COLO668 (cell line): ENCODE data around the gene SDC3.
A peak's percentile ranks its signal among the peaks of the same experiment; 100 is the strongest.
"Not testable (repeated sequence)": the region's sequence is repeated elsewhere in the genome, so short reads cannot be mapped to it uniquely, and the experiment has no call there.

Source experiments
- DNase-seq: peaks from one replicate; lab custom pipeline; 2025; ENCODE audit not compliant: unreplicated experiment; lab: John Stamatoyannopoulos, UW

The SDC3 gene

DNA sequence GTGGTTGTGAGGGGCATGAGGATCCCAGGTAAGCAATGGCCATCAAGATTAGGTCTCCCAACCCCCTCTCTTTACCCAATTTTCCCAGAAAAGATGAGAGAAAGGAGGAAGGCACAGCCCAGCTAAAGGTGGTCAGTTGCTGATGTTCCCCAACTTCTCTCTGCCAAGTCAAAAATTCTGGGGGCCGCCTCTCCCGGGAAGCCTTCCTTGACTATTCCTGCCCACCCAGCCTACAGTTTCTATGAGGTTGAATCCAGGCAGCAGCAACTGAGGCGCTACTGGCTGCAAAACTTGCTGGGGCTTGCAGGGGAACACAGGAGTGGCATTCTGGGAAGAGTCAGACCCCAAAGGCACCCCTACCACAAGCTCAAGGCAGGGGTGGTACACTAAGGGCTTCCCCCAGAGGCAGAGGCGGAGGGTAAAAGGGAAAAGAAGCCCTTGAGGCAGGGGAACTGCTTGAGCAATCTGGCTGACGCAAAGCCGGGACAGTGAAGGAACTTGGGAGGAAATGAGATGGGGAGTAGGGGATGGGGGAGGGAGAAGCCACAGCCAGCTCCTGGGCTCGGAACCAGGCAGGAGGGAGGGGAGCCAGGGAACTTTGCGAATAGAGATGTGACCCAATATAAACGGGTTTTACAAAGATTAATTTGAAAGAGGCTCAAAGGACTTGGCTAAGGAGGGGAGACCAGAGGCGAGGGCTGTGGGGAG, 31.2 kb downstream of the SDC3 start:
- DNase-seq = no peak

DNA sequence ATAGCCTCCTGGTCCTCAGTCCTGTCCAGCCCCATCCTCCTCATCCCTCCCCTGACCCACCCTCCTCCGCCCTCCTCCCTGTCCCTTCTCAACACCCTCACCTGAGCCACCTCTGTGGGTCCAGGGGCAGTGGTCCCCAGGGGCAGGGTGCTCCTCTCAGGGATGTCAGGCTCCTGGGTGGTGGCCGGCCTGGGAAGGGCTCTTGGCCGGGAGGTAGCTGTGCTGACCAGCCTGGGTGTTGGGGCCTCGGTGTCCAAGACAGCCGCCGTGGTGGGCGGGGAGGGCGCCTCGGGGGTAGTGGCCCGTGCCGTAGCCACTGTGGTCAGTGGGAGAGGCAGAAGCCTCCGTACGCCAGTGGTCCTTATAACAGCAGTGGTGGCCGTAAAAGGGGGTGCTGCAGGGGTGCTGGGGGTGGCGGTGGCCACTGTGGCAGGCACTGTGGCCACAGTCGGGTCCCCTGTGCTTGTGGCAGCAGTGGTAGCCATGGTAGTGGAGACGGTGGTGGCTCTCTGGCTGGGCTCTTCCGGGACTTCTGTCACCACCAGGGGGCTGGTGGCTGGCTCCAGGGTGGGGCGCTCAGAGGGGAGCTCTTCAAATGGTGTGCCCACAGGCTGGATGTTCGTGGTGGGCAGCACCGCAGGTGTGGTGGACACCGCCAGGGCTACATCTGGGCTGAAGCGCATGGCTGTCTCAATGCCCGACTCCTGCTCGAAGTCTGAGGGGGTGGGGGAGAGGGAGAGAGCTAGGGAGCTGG, 31.9 kb downstream of the SDC3 start:
- DNase-seq = no peak

DNA sequence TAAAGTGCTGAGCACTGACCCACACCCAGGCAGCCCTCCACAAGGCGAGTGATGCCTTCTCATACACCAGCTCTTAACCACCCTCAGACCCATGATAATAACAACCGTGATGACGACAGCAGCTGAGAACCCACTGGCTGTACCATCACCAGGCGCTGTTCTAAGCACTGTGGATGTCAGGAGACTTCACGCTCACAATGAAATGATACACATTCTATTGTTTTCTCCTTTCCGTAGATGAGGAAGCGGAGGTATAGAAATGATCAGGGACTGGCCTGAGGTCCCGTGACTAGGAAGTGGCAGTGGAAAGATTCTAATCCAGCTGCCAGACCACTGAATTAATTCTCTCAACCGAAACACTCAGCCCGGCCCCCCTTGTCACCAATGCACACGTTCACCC, 32.6 kb downstream of the SDC3 start:
- DNase-seq = no peak

- no peak for DNase-seq
Observed at GRCh38 chr1:30875197-30875596, 33.4 kb downstream of the SDC3 start.

- DNase-seq = no peak
Observed at GRCh38 chr1:30874176-30874575, 34.4 kb downstream of the SDC3 start.

GRCh38 chr1:30872948-30873263, 35.7 kb downstream of the SDC3 start:
- DNase-seq = no peak

DNA sequence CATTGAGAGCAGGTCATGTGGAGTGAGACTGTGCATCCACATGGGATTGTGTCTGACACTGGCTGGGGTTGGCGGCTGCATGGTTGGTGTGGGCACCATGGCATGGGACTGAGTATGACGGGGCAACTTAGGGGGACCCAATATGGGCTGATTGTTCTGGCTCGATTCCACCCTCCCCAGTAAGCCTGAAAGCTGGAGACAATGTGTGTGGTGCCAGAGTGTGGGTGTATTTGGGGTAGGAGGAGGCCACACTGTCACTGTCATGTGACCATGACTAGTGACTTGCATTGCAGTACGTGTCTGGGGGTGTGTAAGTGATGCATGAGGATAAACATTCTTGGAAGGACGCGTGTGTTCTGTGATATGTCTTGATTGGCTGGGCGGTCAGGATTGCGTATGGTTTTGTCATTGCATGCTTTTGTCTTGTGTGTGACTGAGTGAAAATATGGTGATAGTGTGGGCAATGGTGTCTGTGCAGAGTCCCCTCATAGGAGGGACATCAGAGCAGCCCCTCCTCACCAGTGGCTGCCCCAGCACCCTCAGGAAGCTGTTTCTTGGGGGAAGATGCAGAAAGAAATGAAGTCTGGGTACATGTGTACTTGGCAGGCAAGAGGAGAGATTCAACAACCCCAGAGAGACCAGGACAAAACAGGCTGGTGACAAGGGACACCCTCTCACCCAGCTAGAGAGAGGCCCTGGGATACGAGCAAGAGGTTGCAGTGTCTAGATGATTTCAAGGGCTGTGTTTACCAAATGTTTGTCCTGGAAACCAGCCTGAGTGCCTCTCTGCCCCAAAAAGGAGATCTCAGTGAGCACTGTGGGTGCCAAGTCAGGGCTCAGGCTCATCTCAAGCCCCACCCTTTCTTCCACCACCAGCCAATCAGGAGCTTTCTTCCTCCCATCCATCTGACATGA, 36.3 kb downstream of the SDC3 start:
- DNase-seq = no peak

DNA sequence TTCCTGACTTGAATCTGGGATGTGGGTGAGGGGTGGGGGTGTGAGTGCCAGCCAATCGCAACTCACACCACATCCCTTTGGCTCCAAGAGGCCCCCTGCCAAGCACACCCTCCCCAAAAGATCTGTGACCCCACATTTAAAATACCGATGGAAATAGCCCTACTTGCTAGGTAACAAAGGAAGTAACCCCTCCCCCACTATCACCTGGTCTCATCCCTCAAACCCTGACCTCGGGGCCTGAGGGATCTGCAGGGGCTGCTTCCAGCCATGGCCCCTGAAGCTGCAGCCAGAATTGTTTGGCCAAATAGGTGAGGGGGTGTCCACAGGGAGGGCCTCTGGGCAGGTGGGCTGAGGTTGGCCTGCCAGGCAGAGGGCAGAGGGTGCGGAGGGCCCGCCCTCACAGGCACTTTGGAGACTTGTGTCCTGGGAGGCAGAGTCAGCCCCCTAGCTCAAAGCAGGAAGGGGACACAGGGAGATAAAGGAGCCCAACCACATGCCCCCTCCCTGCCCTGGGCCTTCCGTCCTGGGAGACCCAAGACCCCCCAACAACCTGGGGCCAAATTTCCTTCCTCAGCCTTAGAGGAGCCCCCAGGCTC, 37.2 kb downstream of the SDC3 start:
- no peak for DNase-seq

DNA sequence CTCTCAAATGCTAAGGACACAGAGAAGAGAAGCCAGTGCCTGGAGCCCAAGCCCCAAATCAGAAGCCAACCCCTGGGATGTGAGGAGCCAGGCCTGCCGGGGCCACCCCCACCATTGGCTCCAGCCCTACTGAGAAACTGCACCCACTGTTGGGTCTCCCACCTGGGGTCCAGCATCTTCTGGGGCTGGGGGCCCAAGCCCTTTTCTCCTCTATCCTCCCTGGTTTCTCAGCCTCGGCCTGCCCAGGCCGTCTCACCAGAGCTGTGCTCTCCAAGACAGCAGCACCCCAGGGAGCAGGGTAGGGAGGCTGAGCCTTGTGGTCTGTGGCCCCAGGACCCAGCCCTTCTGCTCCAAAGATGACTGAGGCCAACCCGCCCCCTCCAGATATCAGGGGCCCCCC, 37.9 kb downstream of the SDC3 start:
- DNase-seq = no peak

DNA sequence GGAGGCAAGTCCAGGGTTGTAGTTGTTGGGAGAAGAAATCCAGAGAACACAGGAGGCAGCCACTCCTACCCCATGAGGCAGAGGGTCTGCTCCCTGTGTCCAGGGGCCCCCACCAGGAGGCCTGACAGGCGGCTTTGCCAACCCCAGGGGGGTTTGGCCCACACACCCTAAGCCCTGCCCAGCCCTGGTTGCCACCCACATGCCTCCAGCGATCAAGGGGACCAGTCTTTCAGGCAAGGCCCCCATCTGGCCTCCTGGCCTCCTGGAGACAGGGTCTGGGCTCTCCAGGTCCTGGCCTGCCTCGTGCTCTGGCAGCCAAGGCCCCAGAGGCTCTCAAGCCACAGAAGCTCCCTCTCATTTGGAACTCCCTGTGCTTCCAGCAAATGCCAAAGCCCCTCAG, 38.5 kb downstream of the SDC3 start:
- no peak for DNase-seq

- no peak for DNase-seq
Observed at GRCh38 chr1:30868833-30869435, 39.6 kb downstream of the SDC3 start.

DNA sequence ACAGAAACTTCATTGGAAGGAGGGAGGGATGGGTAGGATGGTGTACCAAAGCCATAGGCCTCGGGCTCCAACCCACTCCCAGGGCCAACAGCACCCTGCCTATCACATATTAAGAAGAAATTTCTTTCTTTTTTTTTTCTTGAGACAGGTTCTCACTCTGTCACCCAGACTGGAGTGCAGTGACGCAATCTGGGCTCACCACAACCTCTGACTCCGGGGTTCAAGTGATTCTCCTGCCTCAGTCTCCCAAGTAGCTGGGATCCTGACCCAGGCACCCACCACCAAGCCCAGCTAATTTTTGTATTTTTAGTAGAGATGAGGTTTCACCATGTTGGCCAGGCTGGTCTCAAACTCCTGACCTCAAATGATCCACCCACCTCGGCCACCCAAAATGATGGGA, 40.5 kb downstream of the SDC3 start:
- DNase-seq = not testable (repeated sequence)

DNA sequence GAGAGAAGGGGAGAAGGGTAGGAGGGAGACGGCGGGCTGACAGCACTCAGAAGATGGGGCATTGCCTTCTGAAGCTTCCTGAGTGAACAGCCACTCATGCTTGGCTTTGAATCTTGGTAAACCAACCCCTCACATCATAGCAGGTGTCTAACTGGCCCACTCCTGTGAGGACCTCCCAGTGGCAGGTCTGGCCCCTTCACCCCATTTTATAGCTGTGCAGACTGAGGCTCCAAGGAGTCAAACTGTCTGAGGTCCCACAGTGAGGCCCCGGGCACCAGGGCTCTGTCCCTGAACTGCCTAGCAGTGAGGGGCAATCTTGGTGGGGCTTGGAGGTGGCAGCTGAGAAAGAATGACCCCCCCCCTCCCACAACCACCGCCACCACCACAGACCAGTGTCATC, 41.0 kb downstream of the SDC3 start:
- no peak for DNase-seq

- DNase-seq = no peak
Observed at GRCh38 chr1:30866594-30866993, 42.0 kb downstream of the SDC3 start.

DNA sequence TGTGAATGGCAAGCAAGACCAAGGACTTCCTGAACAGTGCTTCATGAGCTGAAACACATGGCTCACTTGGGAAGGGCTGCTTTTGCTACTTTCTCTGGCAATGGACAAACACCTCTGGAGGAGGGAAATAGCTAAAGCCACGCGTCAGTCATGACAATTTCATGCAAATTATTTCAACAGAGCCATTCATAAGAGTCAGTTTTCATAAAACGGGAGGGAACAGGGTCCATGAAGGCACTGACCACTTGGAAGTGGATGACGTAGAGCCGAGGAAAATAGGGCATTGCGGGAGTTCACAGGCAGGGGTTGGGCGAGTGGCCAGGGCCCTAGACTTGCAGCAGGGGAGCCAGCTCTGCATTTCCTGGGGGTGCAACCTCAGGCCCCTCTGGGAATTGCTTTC, 43.9 kb downstream of the SDC3 start:
- no peak for DNase-seq

DNA sequence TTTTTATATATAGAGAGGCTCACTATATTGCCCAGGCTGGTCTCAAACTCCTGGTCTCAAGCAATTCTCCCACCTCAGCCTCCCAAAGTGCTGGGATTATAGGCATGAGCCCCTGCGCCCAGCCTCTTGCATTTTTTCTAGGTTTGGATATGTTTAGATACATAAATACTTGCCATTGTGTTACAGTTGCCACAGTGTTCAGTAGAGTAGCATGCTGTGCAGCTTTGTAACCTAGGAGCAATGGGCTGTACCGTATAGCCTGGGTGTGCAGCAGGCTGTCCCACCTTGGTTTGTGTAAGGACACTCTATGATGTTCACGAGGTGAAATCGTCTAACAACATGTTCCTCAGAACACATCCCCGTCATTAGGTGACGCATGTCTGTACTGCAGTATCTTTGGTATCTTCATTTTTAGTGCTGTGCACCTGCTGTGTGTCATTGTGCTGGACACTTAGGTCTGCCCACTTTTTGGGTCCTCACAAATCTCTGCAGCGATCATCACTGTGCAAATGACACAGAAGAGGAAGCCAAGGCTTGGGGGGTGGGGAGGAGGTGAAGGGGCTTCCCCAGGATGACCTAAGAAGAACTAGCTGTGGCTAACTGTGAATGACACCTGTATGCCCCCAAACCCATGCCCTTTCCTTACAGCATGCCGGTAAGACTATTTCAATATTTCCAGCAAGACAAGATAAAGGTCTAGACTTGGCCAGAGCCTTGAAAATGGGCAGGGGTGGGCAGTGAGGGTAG, 44.5 kb downstream of the SDC3 start:
- DNase-seq = no peak

DNA sequence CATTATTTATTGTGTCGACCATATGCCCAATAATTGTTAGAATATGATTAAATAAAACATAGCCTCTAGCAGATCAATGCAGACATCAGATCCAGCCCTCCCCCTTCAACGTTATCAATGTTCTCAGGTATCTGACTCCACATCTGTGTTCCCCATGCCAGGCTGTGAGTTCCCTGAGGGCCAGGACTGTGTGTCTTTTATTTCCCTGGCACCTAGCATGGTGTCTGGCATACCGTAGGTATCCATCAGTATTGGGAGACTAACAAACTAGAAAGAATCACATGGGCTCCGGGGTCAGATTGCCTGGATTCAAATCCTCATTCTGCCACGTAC, 48.3 kb downstream of the SDC3 start:
- no peak for DNase-seq

DNA sequence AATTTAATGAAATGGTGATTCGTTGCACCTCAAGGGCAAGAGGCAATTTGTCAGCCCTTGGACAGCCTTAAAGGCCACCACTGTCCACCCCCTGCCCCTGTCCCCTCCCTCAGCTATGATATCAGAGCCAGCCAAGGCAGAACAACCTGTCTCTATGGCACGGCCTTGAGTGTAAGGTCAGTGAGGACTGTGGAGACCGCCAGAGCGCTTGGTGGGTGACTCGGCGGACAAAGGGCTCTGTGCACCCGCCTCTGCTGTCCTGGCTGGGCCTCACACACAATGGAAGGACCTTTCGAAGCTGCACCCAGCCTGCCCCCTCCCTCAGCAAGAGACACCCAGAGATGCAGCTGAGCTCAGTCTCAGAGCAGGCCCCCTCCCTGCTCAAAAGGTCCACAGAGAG, 50.6 kb downstream of the SDC3 start:
- no peak for DNase-seq

GRCh38 chr1:30857062-30857461, 51.5 kb downstream of the SDC3 start:
- no peak for DNase-seq

DNA sequence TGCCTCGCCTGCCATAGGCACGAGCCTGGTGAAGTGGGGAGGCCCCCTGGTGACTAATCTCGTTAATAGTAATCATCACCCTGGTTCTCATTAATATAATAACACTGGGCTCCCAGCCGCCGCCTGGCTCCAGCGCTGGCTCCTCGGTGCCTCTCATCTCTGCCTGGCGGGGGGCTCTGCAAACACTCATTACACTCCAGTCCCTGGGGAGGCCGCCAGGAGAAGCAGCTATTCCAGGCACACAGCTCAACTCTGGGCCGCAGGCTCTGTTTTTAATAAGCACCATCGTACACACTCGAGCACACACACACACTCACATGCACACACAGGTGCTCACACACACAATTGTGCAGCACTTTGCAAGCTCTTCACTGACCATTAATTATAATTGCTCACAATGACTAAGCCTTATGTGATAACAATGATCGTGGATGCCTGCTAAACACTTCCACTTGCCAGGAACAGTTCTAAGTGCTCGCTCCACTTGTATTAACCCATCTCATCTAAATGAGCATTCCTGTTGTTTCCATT, 52.2 kb downstream of the SDC3 start:
- DNase-seq = peak; percentile 30
